Activated naive CD4-positive, alpha-beta T cell treated with Interleukin-2 at 50 U/mL for 16 hours (primary cell): ENCODE data around the gene ZFP90.
A peak's percentile ranks its signal among the peaks of the same experiment; 100 is the strongest.
"Not testable (repeated sequence)": the region's sequence is repeated elsewhere in the genome, so short reads cannot be mapped to it uniquely, and the experiment has no call there.

Experiments
- DNase-seq: peaks from one replicate; pipeline ENCODE4 v3.0.0-alpha.2; 2020

ZFP90 gene

GRCh38 chr16:68519225-68519745 lies 19.8 kb upstream of the ZFP90 start:
- no peak for DNase-seq

GRCh38 chr16:68520649-68521086 lies 18.4 kb upstream of the ZFP90 start:
- DNase-seq = peak; percentile 86

- DNase-seq = no peak
Observed at GRCh38 chr16:68524069-68524820, 14.8 kb upstream of the ZFP90 start.

GRCh38 chr16:68526143-68526781 lies 12.8 kb upstream of the ZFP90 start:
- DNase-seq = no peak

GRCh38 chr16:68526782-68527145 lies 12.3 kb upstream of the ZFP90 start:
- DNase-seq = no peak

GRCh38 chr16:68528233-68528632 lies 10.9 kb upstream of the ZFP90 start:
- no peak for DNase-seq

- peak; percentile 89 for DNase-seq
Observed at GRCh38 chr16:68528686-68529379, 10.3 kb upstream of the ZFP90 start.

- DNase-seq = no peak
Observed at GRCh38 chr16:68529608-68529930, 9.5 kb upstream of the ZFP90 start.

- DNase-seq = peak; percentile 92
Observed at GRCh38 chr16:68529931-68530701, 9.0 kb upstream of the ZFP90 start.

- DNase-seq = no peak
Observed at GRCh38 chr16:68533937-68534336, 5.2 kb upstream of the ZFP90 start.

- DNase-seq = no peak
Observed at GRCh38 chr16:68535331-68535730, 3.8 kb upstream of the ZFP90 start.

- DNase-seq = no peak
Observed at GRCh38 chr16:68539711-68540239, 684 bp downstream of the ZFP90 start.

GRCh38 chr16:68548947-68549346 lies 9.9 kb downstream of the ZFP90 start:
- no peak for DNase-seq

GRCh38 chr16:68553186-68553585 lies 14.1 kb downstream of the ZFP90 start:
- DNase-seq = no peak

GRCh38 chr16:68560341-68560740 lies 21.2 kb downstream of the ZFP90 start:
- not testable (repeated sequence) for DNase-seq

- DNase-seq = no peak
Observed at GRCh38 chr16:68563631-68564381, 24.7 kb downstream of the ZFP90 start.

- no peak for DNase-seq
Observed at GRCh38 chr16:68564382-68564985, 25.4 kb downstream of the ZFP90 start.

- no peak for DNase-seq
Observed at GRCh38 chr16:68574479-68574878, 35.4 kb downstream of the ZFP90 start.

GRCh38 chr16:68575082-68575481 lies 36.0 kb downstream of the ZFP90 start:
- DNase-seq = no peak

GRCh38 chr16:68577352-68577853 lies 38.3 kb downstream of the ZFP90 start:
- no peak for DNase-seq
